ENCODE measurements around the gene FAM171A1.
A peak's percentile ranks its signal among the peaks of the same experiment; 100 is the strongest.
"Not testable (repeated sequence)": the region's sequence is repeated elsewhere in the genome, so short reads cannot be mapped to it uniquely, and the experiment has no call there.

FAM171A1 gene

GRCh38 chr10:15370856-15371701 is at the start of gene FAM171A1:
TSS of gene FAM171A1 (minus strand) at chr10:15371289. CDS start at chr10:15371052, 237 bp downstream.
- peak; percentile 32 for DNase-seq (ENCODE audit: low read depth, low spot score)

DNA sequence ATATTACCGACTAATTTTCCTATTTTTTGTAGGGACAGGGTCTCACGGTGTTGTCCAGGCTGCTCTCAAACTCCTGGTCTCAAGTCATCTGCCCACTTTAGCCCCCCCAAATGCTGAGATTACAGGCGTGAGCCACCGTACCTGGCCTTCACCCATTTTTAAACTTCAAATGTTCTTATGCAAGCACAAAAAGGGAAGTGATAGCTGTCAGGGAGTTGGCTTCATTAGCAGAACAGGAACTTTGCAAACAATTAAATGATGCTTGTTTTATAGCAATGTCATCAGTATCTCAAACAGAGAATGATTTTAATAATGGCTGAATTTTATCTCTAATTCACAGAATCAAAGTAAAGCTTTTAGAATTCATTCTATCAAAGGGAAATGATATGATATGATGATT is 49.8 kb upstream of the FAM171A1 start:
- DNase-seq (ENCODE audit: low read depth, low spot score) = no peak

DNA sequence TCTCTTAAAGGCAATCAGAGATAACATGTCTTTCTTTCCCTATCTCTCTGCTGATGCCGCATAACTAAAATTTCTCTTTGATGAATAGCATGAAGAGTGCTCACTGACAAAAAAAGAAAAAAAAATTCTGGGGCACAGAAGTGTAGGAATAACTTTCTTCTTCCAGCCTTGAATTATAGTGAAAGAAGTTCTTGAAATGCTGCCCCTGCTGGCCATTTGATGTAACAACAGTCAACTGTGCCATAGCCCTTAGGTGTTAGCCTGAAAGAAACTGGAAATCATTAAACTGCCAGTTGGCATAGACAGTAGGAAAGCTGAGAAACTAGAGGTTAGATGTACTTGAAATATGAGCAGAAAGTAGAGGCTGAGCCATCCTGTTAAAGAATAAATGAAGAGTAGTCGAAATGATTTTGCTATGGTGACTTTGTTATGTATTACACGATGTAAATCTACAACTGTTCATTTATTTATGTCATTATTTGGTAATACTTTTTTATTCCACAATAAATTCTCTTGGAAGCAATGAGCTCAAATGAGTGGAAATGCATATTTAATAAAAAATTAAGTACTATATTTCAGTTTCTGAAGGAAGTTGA is 48.3 kb upstream of the FAM171A1 start:
- peak; percentile 27 for DNase-seq (ENCODE audit: low read depth, low spot score)

- no peak for DNase-seq (ENCODE audit: low read depth, low spot score)
These were observed 44.9 kb upstream of the FAM171A1 start for GRCh38 chr10:15416034-15416433.

- DNase-seq (ENCODE audit: low read depth, low spot score) = no peak
These were observed 39.9 kb upstream of the FAM171A1 start for GRCh38 chr10:15411010-15411409.

- DNase-seq (ENCODE audit: low read depth, low spot score) = not testable (repeated sequence)
These were observed 38.3 kb upstream of the FAM171A1 start for GRCh38 chr10:15409350-15409749.

DNA sequence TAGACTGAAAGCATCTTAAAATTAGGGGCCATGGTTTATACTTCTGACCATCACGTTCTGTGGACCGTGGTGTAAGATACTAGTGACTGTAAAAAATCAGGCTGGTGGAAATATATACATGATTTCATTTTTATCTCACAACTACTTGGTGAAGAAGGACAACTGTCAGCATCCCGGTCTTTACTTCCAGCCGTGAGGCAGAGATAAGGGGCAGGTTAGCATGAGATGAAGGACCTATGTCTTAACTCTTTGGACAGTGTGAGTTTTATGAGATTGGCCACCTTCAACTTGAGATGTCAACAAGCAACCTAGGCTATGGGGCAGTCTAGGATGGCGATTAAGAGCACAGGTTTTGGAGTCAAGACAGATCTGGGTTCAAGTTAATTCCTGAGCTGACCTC is 37.5 kb upstream of the FAM171A1 start:
- DNase-seq (ENCODE audit: low read depth, low spot score) = no peak

DNA sequence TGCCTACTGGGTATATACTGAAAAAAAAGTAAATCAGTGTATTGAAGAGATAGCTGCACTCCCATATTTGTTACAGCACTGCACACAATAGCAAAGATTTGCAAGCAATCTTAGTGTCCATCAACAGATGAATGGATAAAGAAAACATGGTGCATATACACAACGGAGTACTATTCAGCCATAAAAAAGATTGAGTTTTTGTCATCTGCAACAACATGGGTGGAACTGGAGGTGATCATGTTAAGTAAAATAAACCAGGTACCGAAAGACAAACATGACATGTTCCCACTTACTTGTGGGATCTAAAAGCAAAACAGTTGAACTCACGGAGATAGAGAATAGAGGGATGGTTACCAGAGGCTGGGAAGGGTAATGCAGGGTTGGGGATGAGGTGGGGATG is 34.2 kb upstream of the FAM171A1 start:
- no peak for DNase-seq (ENCODE audit: low read depth, low spot score)

GRCh38 chr10:15401382-15401781 is 30.3 kb upstream of the FAM171A1 start:
- DNase-seq (ENCODE audit: low read depth, low spot score) = no peak

GRCh38 chr10:15400461-15400860 is 29.4 kb upstream of the FAM171A1 start:
- DNase-seq (ENCODE audit: low read depth, low spot score) = not testable (repeated sequence)

DNA sequence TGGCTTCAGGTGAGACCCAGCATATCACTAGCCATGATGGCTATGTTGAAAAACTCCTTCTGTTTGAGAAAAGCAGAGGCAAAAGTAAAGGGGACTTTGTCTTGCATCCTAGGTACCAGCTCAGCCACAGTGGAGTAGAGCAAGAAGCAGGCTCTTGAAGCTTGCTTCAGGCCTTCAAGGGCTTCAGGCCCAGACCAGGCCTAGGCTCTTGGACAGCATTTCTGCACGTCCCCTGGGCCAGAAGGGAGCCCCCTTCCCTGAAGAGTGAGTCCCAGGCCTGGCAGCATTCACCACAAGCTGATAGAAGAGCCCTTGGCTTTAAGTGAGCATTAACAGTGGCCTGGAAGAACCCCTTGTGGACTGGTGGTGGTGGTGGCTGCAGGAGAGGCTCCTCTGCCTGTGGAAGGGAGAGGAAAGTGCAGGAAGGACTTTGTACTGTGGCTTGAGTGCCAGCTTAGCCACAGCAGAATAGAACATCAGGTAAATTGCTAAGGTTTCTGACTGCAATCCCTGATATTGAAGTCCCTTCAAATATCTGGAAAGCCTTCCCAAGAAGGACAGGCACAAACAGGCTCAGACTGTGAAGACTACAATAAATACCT is 28.1 kb upstream of the FAM171A1 start:
- DNase-seq (ENCODE audit: low read depth, low spot score) = no peak

DNA sequence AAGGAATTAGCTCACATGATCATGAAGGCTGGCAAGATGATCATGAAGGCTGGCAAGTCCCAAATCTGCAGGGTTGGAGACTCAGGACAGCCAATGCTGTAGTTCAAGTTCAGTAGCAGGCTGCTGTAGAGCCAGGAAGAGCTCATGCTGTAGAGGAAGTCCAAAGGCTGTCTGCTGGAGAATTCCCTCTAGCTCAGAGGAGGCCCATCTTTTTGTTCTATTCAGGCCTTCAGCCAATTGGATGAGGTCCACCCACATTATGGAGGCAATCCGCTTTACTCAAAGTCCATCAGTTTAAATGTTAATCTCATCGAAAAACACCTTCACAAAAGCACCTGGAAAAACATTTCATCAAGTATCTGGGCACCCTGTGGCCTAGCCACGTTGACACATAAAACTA is 24.8 kb upstream of the FAM171A1 start:
- DNase-seq (ENCODE audit: low read depth, low spot score) = no peak

GRCh38 chr10:15393139-15393825 is 22.2 kb upstream of the FAM171A1 start:
- DNase-seq (ENCODE audit: low read depth, low spot score) = no peak

DNA sequence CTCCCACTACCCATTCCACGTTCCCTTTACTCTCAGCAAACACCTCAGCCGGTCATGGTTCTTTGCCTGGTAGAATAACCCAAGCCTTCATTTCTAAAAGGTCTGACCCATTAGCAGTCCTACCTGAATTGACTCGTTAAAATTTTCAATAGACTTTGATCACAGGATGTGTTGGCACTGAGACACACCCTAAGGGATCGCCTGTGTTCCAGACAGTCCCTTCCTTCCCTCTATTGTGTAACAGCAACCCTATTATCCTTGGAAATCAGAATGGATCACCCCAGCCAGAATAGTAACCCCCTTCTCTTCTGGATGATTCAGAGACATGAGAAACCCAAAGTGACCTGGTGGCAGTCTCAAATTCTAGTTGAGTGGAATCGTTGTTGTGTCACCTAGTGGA is 20.4 kb upstream of the FAM171A1 start:
- DNase-seq (ENCODE audit: low read depth, low spot score) = no peak

GRCh38 chr10:15388172-15388571 is 17.1 kb upstream of the FAM171A1 start:
- DNase-seq (ENCODE audit: low read depth, low spot score) = not testable (repeated sequence)

- DNase-seq (ENCODE audit: low read depth, low spot score) = no peak
These were observed 15.9 kb upstream of the FAM171A1 start for GRCh38 chr10:15387021-15387420.

GRCh38 chr10:15385552-15386455 is 14.7 kb upstream of the FAM171A1 start:
- no peak for DNase-seq (ENCODE audit: low read depth, low spot score)

- no peak for DNase-seq (ENCODE audit: low read depth, low spot score)
These were observed 10.3 kb upstream of the FAM171A1 start for GRCh38 chr10:15381420-15381819.

DNA sequence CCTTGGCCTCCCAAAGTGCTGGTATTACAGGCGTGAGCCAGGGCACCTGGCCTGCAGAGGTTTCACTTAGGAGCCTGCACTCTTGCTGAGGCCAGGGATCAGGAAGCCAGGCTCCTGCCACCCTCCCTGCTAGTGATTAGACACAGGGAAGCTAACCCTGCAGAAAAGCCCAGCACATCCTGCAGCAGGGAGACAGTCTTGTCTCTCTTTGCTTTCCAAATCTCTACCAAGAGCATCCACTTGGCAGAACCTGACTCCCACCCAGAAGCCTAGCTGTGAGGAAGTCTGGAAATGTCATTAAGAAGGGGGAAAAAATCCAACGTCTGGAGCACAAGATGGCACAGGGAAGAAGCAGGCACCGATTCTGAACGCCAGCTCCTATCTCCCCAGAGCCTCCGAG is 8.0 kb upstream of the FAM171A1 start:
- no peak for DNase-seq (ENCODE audit: low read depth, low spot score)

GRCh38 chr10:15378569-15378968 is 7.5 kb upstream of the FAM171A1 start:
- no peak for DNase-seq (ENCODE audit: low read depth, low spot score)

- no peak for DNase-seq (ENCODE audit: low read depth, low spot score)
These were observed 3.5 kb upstream of the FAM171A1 start for GRCh38 chr10:15374566-15374965.

Data from ELF-1 (cell line).